ENCODE data around the gene EFHD2.
"Not testable (repeated sequence)": the region's sequence is repeated elsewhere in the genome, so short reads cannot be mapped to it uniquely, and the experiment has no call there.

The EFHD2 gene

DNA sequence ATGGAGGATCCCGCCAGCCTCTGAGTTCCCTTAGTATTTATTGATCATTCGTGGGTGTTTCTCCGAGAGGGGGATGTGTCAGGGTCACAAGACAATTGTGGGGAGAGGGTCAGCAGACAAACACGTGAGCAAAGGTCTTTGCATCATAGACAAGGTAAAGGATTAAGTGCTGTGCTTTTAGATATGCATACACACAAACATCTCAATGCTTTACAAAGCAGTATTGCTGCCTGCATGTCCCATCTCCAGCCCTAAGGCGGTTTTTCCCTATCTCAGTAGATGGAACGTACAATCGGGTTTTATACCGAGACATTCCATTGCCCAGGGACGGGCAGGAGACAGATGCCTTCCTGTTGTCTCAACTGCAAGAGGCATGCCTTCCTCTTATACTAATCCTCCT lies 30.5 kb upstream of the EFHD2 start:
- not testable (repeated sequence) for H3K9me3 ChIP-seq (ENCODE audit: low read length); H3K9ac ChIP-seq (ENCODE audit: low read length); H3K4me1 ChIP-seq (ENCODE audit: insufficient read depth, low read length); H3K27ac ChIP-seq (ENCODE audit: low read depth, low read length); H3K4me3 ChIP-seq (ENCODE audit: low read depth in 1 of 2, low read length in 2 of 2); H3K36me3 ChIP-seq (ENCODE audit: insufficient read depth, low read length); H3K27me3 ChIP-seq (ENCODE audit: control insufficient read depth in 1 of 2, insufficient read depth in 2 of 2, low read length in 2 of 2)

DNA sequence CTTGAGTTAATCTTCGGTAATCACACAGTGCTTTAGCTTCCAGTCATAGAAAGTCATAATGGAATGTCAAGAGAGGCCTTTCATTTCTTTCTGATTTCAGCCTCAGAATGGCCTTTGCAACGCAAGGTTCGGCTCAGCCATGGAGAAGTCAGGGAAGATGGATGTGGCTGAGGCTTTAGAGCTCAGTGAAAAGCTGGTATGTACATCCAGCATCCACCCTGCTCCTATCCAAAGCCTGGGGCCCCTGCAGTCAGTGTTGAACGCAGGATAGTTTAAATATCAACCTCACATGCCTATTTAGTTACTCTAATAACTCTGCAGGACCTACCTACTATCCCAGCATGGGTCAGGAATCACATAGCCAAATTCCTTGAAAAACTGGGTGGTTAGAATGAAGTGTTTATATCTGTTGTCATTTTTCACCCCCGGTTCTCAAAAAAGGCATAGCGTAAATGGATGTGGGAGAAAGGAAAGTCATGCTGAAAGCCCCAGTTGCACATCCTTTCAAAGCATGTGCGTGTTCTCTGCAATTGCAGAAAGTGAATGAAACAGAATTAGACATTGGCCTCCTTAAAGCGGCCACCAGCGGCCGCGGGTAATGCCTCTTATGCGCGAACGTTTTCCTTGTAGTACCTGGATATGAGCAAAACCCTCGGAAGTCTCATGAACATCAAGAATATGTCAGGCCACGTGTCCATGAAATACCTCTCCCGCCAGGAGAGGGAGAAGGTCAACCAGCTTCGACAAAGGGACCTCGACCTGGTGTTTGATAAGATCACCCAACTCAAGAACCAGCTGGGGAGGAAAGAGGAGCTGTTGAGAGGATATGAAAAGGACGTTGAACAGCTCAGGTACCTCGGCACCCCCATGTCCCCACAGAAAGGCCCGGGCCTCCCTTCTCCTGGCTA lies 28.8 kb upstream of the EFHD2 start:
- Histone ChIP-seq H3K4me3 (ENCODE audit: low read depth in 1 of 2, low read length in 2 of 2) (no peak overlapping the region), H3K9ac (ENCODE audit: low read length) (no peak overlapping the region), H3K36me3 (ENCODE audit: insufficient read depth, low read length) (no peaks in the 10 kb centered on the region), H3K27ac (ENCODE audit: low read depth, low read length) (no peak overlapping the region), H3K27me3 (ENCODE audit: control insufficient read depth in 1 of 2, insufficient read depth in 2 of 2, low read length in 2 of 2) (no peaks in the 10 kb centered on the region), H3K4me1 (ENCODE audit: insufficient read depth, low read length) (no peaks in the 10 kb centered on the region), H3K9me3 (ENCODE audit: low read length) (no peaks in the 10 kb centered on the region)

DNA sequence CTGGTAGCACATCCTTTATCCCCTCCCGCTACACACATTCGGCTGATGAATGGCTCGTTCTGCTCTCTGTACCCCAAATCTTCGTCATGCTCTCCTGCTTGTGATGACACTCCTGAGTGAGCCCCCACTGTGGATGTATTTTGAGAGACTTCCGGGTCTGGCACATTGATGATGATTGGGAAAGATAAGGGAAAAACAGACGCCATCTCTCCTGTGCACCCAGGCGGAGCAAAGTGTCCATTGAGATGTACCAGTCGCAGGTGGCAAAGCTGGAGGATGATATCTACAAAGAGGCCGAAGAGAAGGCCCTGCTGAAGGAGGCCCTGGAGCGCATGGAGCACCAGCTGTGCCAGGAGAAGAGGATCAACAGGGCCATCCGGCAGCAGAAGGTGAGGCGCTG lies 27.9 kb upstream of the EFHD2 start:
- H3K9me3 ChIP-seq (ENCODE audit: low read length) = no peaks in the 10 kb centered on the region
- H3K36me3 ChIP-seq (ENCODE audit: insufficient read depth, low read length) = no peaks in the 10 kb centered on the region
- no peaks in the 10 kb centered on the region for H3K27me3 ChIP-seq (ENCODE audit: control insufficient read depth in 1 of 2, insufficient read depth in 2 of 2, low read length in 2 of 2)
- no peaks in the 10 kb centered on the region for H3K4me1 ChIP-seq (ENCODE audit: insufficient read depth, low read length)
- H3K27ac ChIP-seq (ENCODE audit: low read depth, low read length) = no peak overlapping the region
- H3K4me3 ChIP-seq (ENCODE audit: low read depth in 1 of 2, low read length in 2 of 2) = no peak overlapping the region
- H3K9ac ChIP-seq (ENCODE audit: low read length) = no peak overlapping the region

- Histone ChIP-seq H3K4me1 (ENCODE audit: insufficient read depth, low read length) (no peaks in the 10 kb centered on the region), H3K36me3 (ENCODE audit: insufficient read depth, low read length) (no peaks in the 10 kb centered on the region), H3K9ac (ENCODE audit: low read length) (no peak overlapping the region), H3K27ac (ENCODE audit: low read depth, low read length) (no peak overlapping the region), H3K9me3 (ENCODE audit: low read length) (no peaks in the 10 kb centered on the region), H3K27me3 (ENCODE audit: control insufficient read depth in 1 of 2, insufficient read depth in 2 of 2, low read length in 2 of 2) (no peaks in the 10 kb centered on the region), H3K4me3 (ENCODE audit: low read depth in 1 of 2, low read length in 2 of 2) (no peak overlapping the region)
These were observed 26.8 kb upstream of the EFHD2 start for GRCh38 chr1:15382601-15383518.

- H3K27ac ChIP-seq (ENCODE audit: low read depth, low read length) = no peak overlapping the region
- H3K36me3 ChIP-seq (ENCODE audit: insufficient read depth, low read length) = no peaks in the 10 kb centered on the region
- H3K4me1 ChIP-seq (ENCODE audit: insufficient read depth, low read length) = no peaks in the 10 kb centered on the region
- no peak overlapping the region for H3K9ac ChIP-seq (ENCODE audit: low read length)
- no peaks in the 10 kb centered on the region for H3K27me3 ChIP-seq (ENCODE audit: control insufficient read depth in 1 of 2, insufficient read depth in 2 of 2, low read length in 2 of 2)
- no peak overlapping the region for H3K4me3 ChIP-seq (ENCODE audit: low read depth in 1 of 2, low read length in 2 of 2)
- no peaks in the 10 kb centered on the region for H3K9me3 ChIP-seq (ENCODE audit: low read length)
These were observed 25.9 kb upstream of the EFHD2 start for GRCh38 chr1:15383810-15384209.

GRCh38 chr1:15384301-15384901 lies 25.3 kb upstream of the EFHD2 start:
- H3K4me3 ChIP-seq (ENCODE audit: low read depth in 1 of 2, low read length in 2 of 2) = no peak overlapping the region
- no peaks in the 10 kb centered on the region for H3K36me3 ChIP-seq (ENCODE audit: insufficient read depth, low read length)
- no peaks in the 10 kb centered on the region for H3K27me3 ChIP-seq (ENCODE audit: control insufficient read depth in 1 of 2, insufficient read depth in 2 of 2, low read length in 2 of 2)
- H3K27ac ChIP-seq (ENCODE audit: low read depth, low read length) = no peak overlapping the region
- H3K9ac ChIP-seq (ENCODE audit: low read length) = no peak overlapping the region
- no peaks in the 10 kb centered on the region for H3K4me1 ChIP-seq (ENCODE audit: insufficient read depth, low read length)
- no peaks in the 10 kb centered on the region for H3K9me3 ChIP-seq (ENCODE audit: low read length)

GRCh38 chr1:15385420-15385819 lies 24.3 kb upstream of the EFHD2 start:
- H3K4me3 ChIP-seq (ENCODE audit: low read depth in 1 of 2, low read length in 2 of 2) = no peak overlapping the region
- H3K9me3 ChIP-seq (ENCODE audit: low read length) = no peaks in the 10 kb centered on the region
- no peaks in the 10 kb centered on the region for H3K27me3 ChIP-seq (ENCODE audit: control insufficient read depth in 1 of 2, insufficient read depth in 2 of 2, low read length in 2 of 2)
- no peaks in the 10 kb centered on the region for H3K36me3 ChIP-seq (ENCODE audit: insufficient read depth, low read length)
- no peak overlapping the region for H3K9ac ChIP-seq (ENCODE audit: low read length)
- H3K4me1 ChIP-seq (ENCODE audit: insufficient read depth, low read length) = no peaks in the 10 kb centered on the region
- no peak overlapping the region for H3K27ac ChIP-seq (ENCODE audit: low read depth, low read length)

GRCh38 chr1:15386164-15386749 lies 23.4 kb upstream of the EFHD2 start:
- Histone ChIP-seq H3K4me3 (ENCODE audit: low read depth in 1 of 2, low read length in 2 of 2) (peak overlapping the region in 1 of 2 donors; percentile 8), H3K9me3 (ENCODE audit: low read length) (no peaks in the 10 kb centered on the region), H3K9ac (ENCODE audit: low read length) (no peak overlapping the region), H3K27ac (ENCODE audit: low read depth, low read length) (no peak overlapping the region), H3K4me1 (ENCODE audit: insufficient read depth, low read length) (no peaks in the 10 kb centered on the region), H3K27me3 (ENCODE audit: control insufficient read depth in 1 of 2, insufficient read depth in 2 of 2, low read length in 2 of 2) (no peaks in the 10 kb centered on the region), H3K36me3 (ENCODE audit: insufficient read depth, low read length) (no peaks in the 10 kb centered on the region)

DNA sequence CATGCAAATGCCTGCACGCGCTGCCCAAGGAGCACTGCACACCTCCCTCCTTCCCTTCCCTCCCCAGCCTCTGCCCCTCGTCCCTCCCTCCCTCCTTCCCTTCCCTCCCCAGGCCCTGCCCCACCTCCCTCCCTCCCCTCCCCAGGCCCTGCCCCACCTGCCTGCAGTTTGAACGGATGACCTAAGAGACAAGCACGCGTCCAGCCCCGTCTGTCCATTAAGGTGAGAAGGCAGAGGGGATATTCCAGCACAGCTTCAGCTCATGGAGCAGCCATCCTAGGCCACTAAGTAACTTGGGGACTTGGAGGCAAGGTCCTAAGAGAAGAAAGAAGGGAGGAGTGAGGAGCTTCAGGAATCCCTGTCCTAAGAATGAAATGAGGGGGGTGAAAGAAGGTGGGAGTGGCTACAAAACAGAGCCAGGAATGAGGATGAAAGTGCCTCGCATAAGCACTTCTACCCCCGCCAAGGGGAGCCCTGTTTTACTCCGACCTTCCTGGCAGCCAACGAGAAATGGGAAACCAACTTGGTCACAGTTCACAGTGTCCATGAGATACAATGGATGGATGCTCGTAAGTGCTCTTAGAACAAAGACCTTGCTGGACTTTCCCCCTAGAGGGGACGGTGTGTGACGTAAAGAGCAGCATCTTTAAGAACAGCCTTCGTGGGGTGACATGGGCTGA lies 21.3 kb upstream of the EFHD2 start:
- Histone ChIP-seq H3K27me3 (ENCODE audit: control insufficient read depth in 1 of 2, insufficient read depth in 2 of 2, low read length in 2 of 2) (no peaks in the 10 kb centered on the region), H3K27ac (ENCODE audit: low read depth, low read length) (no peak overlapping the region), H3K4me1 (ENCODE audit: insufficient read depth, low read length) (no peaks in the 10 kb centered on the region), H3K9ac (ENCODE audit: low read length) (no peak overlapping the region), H3K36me3 (ENCODE audit: insufficient read depth, low read length) (no peaks in the 10 kb centered on the region), H3K9me3 (ENCODE audit: low read length) (no peaks in the 10 kb centered on the region), H3K4me3 (ENCODE audit: low read depth in 1 of 2, low read length in 2 of 2) (no peak overlapping the region)

GRCh38 chr1:15389828-15390227 lies 19.9 kb upstream of the EFHD2 start:
- not testable (repeated sequence) for H3K4me3 ChIP-seq (ENCODE audit: low read depth in 1 of 2, low read length in 2 of 2); H3K4me1 ChIP-seq (ENCODE audit: insufficient read depth, low read length); H3K27ac ChIP-seq (ENCODE audit: low read depth, low read length); H3K36me3 ChIP-seq (ENCODE audit: insufficient read depth, low read length); H3K9ac ChIP-seq (ENCODE audit: low read length); H3K27me3 ChIP-seq (ENCODE audit: control insufficient read depth in 1 of 2, insufficient read depth in 2 of 2, low read length in 2 of 2); H3K9me3 ChIP-seq (ENCODE audit: low read length)

DNA sequence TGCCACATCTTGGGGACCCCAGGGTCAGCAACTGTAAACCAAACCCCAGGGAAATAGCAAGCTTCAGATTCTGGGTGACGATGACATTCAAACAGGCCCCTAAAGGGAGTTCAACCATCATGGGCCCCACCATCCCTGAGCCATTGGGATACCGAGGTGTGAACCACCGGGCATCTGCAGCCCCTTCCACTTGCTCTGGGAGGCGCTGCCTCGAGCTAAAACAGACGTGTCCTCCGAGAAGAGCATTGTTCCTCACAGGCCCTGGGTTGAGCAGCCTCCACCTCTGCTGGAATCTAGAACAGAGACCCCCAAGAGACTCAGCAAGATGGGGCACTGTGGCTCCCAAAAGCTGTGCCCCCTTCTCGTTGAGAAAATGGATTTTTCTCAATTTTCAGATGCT lies 19.0 kb upstream of the EFHD2 start:
- no peak overlapping the region for H3K9ac ChIP-seq (ENCODE audit: low read length)

More for the DNA sequence above, 19.0 kb upstream of the EFHD2 start:
- no peaks in the 10 kb centered on the region for H3K4me1 ChIP-seq (ENCODE audit: insufficient read depth, low read length)
- no peaks in the 10 kb centered on the region for H3K27me3 ChIP-seq (ENCODE audit: control insufficient read depth in 1 of 2, insufficient read depth in 2 of 2, low read length in 2 of 2)
- no peak overlapping the region for H3K4me3 ChIP-seq (ENCODE audit: low read depth in 1 of 2, low read length in 2 of 2)
- H3K36me3 ChIP-seq (ENCODE audit: insufficient read depth, low read length) = no peaks in the 10 kb centered on the region
- no peak overlapping the region for H3K27ac ChIP-seq (ENCODE audit: low read depth, low read length)
- no peaks in the 10 kb centered on the region for H3K9me3 ChIP-seq (ENCODE audit: low read length)

Data from muscle layer of colon (tissue), 2 donors.